NT2/D1 (cell line): ENCODE measurements around the gene PALD1.

ENCODE experiments used
- SUZ12 ChIP-seq: IDR thresholded peaks from 2 replicates; pipeline ENCODE4 v1.6.1; 2011; ENCODE audit not compliant: insufficient read length, insufficient read depth; ENCODE audit errors: extremely low read depth
- YY1 ChIP-seq: IDR thresholded peaks from 2 replicates; pipeline ENCODE4 v1.6.1; 2011; ENCODE audit not compliant: insufficient read length, insufficient read depth

GRCh38 chr10:70445718-70446657 lies 32.6 kb upstream of the PALD1 start:
- no peak for TF ChIP-seq SUZ12
- TF ChIP-seq YY1: no peak
